Measurements from ENCODE around the gene FMNL1.

Gene FMNL1

DNA sequence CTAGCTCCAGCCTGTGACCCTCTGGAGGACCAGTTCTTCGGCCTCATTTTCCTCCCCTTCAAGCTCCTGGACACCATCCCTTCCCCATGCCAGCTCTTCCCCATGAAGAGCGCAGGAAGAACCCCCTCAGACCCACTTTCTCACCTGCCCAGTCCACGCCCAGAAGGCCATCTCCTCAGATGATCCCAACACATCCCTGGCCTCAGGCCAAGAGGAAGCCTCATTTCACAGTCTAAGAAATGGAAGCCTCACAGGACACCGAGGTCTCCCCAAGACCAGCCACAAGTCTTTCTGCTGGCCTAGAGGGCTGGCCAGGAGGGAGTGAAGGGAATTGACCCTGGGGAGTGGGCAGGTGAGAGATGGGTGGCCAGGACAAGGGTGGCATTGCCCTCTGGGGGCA, 32.2 kb downstream of the FMNL1 start:
- Histone ChIP-seq H3K27ac (no peak overlapping the region), H3K4me3 (no peak overlapping the region)
- DNase-seq (ENCODE audit: low spot score): no peak
- no peak for TF ChIP-seq CTCF (IDR thresholded peaks at IDR 0.05)

GRCh38 chr17:45255358-45255757, 33.7 kb downstream of the FMNL1 start:
- Histone ChIP-seq H3K4me3 (no peak overlapping the region), H3K27ac (no peak overlapping the region)
- no peak for TF ChIP-seq CTCF (IDR thresholded peaks at IDR 0.05)
- no peak for DNase-seq (ENCODE audit: low spot score)

- no peak overlapping the region for H3K27ac ChIP-seq
- no peak for TF ChIP-seq CTCF (IDR thresholded peaks at IDR 0.05)
- no peak overlapping the region for H3K4me3 ChIP-seq
- no peak for DNase-seq (ENCODE audit: low spot score)
These were observed 34.7 kb downstream of the FMNL1 start for GRCh38 chr17:45256114-45256966.

DNA sequence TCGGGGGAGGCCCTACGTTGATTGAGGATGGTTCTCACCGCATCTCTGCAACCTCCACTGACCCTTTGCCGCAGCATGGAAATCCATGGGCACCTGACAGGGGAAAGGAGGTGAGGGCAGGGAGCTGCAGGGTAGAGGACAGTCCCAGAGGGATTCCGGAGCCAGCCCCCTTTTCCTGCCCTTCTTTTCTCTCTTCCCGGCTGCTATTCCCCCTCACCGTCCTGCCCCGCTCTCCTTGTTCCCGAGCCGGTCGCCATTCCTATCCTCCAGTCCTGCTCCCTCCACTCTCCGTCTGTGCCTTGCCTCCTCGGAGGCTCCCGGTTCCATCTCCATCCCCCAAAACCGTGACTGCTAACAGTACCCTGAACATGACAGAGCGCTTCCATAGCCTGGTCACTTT, 35.4 kb downstream of the FMNL1 start:
- H3K4me3 ChIP-seq: no peak overlapping the region
- no peak overlapping the region for H3K27ac ChIP-seq
- TF ChIP-seq CTCF (IDR thresholded peaks at IDR 0.05): no peak
- DNase-seq (ENCODE audit: low spot score): no peak

DNA sequence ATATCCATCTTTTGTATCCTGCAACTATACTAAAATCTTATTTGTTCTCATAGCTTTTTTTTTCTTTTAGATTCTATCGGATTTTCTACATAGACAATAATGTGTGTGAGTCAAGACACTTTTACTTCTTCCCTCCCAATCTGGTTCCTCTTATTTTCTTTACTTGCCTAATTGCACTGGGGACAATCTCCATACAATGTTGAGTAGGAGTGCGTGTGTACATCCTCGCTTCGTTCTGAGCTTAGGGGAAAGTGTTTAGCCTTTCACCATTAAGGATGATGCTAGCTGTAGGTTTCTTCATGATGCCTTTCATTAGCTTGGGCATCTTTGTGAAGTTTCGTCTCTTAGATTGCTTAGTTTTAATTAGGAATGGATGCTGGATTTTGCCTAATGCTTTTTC, 37.3 kb downstream of the FMNL1 start:
- H3K4me3 ChIP-seq: no peak overlapping the region
- DNase-seq (ENCODE audit: low spot score): no peak
- no peak overlapping the region for H3K27ac ChIP-seq
- TF ChIP-seq CTCF (IDR thresholded peaks at IDR 0.05): no peak

- DNase-seq (ENCODE audit: low spot score): no peak
- H3K27ac ChIP-seq: no peak overlapping the region
- H3K4me3 ChIP-seq: no peak overlapping the region
- no peak for TF ChIP-seq CTCF (IDR thresholded peaks at IDR 0.05)
These were observed 38.6 kb downstream of the FMNL1 start for GRCh38 chr17:45260204-45260783.
